Measurements from ENCODE around the gene DAAM1. TPM values are rescaled to one million over a fixed set of nuclear protein-coding genes. Genes with fewer than 3 reads are reported as not detected.

The DAAM1 gene
- total RNA-seq, 1 experiment from 2014 or later = 30.4 TPM

- TF ChIP-seq AFF4 (CRISPR knock-in tag; IDR thresholded peaks at IDR 0.05; ENCODE audit: borderline replicate concordance) (no peak), ZNF532 (CRISPR knock-in tag; IDR thresholded peaks at IDR 0.05; ENCODE audit: borderline replicate concordance) (no peak)
Measured at GRCh38 chr14:59344016-59344415, 155.5 kb downstream of the DAAM1 start (continued).

DNA sequence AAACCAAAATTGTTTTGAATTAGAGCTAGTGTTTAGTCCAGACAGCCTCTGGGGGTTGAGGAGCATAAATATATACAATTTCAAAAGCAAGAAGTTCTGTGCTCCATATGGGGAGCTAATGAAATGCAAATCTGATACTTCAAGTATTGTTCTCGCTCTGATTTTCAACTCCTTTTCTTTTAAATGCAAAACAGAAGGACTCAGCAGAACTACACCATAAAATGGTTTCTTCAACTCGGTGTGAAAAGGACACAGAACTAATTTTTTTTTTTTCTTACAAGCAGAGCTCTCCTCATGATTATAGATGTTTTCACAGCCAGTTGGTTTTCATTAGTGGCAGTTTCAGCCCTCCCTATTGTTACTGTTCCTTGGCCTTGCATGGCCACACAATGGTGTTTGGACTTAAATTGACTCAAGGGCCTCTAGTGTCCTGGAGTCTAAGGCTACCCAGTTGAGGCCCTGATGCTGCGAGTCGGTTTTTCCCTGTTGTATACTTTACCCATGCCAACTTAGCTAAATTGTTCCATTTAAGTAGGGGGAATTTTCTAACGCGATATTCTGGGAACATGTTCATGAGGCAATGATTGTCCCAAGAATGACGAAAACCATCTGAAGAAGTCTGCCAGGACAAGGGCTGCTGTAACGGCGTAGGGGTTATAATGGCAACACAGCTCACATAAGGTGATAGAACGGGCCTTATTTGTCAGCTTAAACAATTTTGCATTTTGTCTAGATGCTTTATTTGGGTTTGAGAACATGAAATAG lies 156.4 kb downstream of the DAAM1 start:
- no peaks in the 10 kb centered on the region for H3K27me3 Mint-ChIP-seq (ENCODE audit: low read depth)
- CTCF ChIA-PET = interaction anchor here (1.5 kb wide), 1 partner anchor 99 kb away, joined by 5 read pairs; no protein-coding TSS in a partner anchor
- TF ChIP-seq GTF2I (CRISPR knock-in tag; conservative IDR thresholded peaks at IDR 0.05) = no peak
- no peak for TF ChIP-seq EMX1 (CRISPR knock-in tag; IDR thresholded peaks at IDR 0.05)
- TF ChIP-seq PRDM15 (CRISPR knock-in tag; IDR thresholded peaks at IDR 0.05) = no peak
- no peak for TF ChIP-seq TCF7 (CRISPR knock-in tag; IDR thresholded peaks at IDR 0.05; ENCODE audit: low read depth)
- TF ChIP-seq SOX15 (CRISPR knock-in tag; IDR thresholded peaks at IDR 0.05) = no peak
- no peak for TF ChIP-seq ZNF423 (CRISPR knock-in tag; IDR thresholded peaks at IDR 0.05)
- TF ChIP-seq MLX (CRISPR knock-in tag; IDR thresholded peaks at IDR 0.05) = no peak
- H3K27ac Mint-ChIP-seq = peak overlapping the region; percentile 2; the same call in 1 of the 2 replicates
- H3K9me3 Mint-ChIP-seq = no peaks in the 10 kb centered on the region
- POLR2A ChIA-PET = no interaction called here
- peaks cover 7% of the 10 kb centered on the region for H3K36me3 Mint-ChIP-seq
- DNase-seq (ENCODE audit: low spot score) (no peak), ATAC-seq (no peak; the same call in 1 of the 2 replicates)
- H3K4me1 Mint-ChIP-seq = peaks cover 53% of the 10 kb centered on the region
- no peak overlapping the region for H3K4me3 Mint-ChIP-seq

- no peak for DNase-seq (ENCODE audit: low spot score)
- POLR2A ChIA-PET = no interaction called here
Measured at GRCh38 chr14:59346329-59346728, 157.9 kb downstream of the DAAM1 start.

More at GRCh38 chr14:59346329-59346728, 157.9 kb downstream of the DAAM1 start:
- Mint-ChIP-seq H3K4me1 (peaks cover 39% of the 10 kb centered on the region), H3K27ac (no peak overlapping the region), H3K9me3 (no peaks in the 10 kb centered on the region), H3K36me3 (peaks cover 7% of the 10 kb centered on the region; the same call in 1 of the 2 replicates), H3K27me3 (ENCODE audit: low read depth) (no peaks in the 10 kb centered on the region), H3K4me3 (no peak overlapping the region)
- TF ChIP-seq IRF2 (CRISPR knock-in tag; IDR thresholded peaks at IDR 0.05; ENCODE audit: borderline replicate concordance, low read depth) = no peak
- TF ChIP-seq SP1 (CRISPR knock-in tag; conservative IDR thresholded peaks at IDR 0.05) = no peak
- TF ChIP-seq ZNF121 (CRISPR knock-in tag; IDR thresholded peaks at IDR 0.05) = 0 out of 2 replicates have a peak, but pooled peaks have one; percentile 39
- ATAC-seq = no peak
- CTCF ChIA-PET = no interaction called here
